ENCODE measurements around the gene ST6GALNAC1.

ST6GALNAC1 gene

DNA sequence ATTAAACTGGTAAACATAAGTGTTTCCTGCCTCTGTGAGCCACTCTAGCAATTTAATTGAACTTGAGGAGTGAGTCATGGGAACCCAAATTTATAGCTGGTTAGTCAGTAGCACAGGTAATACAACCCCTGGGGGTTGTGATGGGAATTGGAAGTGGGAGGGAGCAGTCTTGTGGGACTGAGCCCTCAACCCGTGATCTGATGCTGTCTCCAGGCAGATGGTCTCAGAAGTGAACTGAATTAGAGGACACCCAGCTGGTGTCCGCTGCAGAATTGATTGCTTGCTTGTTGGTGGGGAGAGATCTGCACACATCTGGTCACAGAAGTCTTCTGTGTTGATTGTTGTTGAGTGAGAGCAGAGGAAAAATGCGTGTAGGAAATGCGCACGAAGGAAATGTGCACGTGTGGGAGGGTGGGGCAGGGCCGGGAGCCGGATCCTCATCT is 50.2 kb downstream of the ST6GALNAC1 start:
- Histone ChIP-seq H3K9me3 (ENCODE audit: insufficient read depth, low read length) (no peaks in the 10 kb centered on the region), H2AFZ (ENCODE audit: low read depth, low read length, severe bottlenecking) (no peak overlapping the region), H3K27ac (ENCODE audit: low read depth, low read length) (no peak overlapping the region), H4K20me1 (ENCODE audit: low read depth, low read length) (no peaks in the 10 kb centered on the region), H3K9me2 (replicated peaks; ENCODE audit: insufficient read depth, low read length) (no peaks in the 10 kb centered on the region), H3K36me3 (ENCODE audit: low read length) (no peaks in the 10 kb centered on the region), H3K79me2 (ENCODE audit: insufficient read depth, low read length) (no peaks in the 10 kb centered on the region), H3F3A (ENCODE audit: insufficient read depth) (no peaks in the 10 kb centered on the region), H3K27me3 (ENCODE audit: low read length) (no peaks in the 10 kb centered on the region), H3K9ac (ENCODE audit: low read length) (no peak overlapping the region), H3K4me3 (ENCODE audit: insufficient read depth, low read length, poor library complexity, severe bottlenecking) (no peak overlapping the region), H3K4me2 (ENCODE audit: low read depth, low read length, poor library complexity, severe bottlenecking) (no peak overlapping the region)
- TF ChIP-seq, protein P1, sequence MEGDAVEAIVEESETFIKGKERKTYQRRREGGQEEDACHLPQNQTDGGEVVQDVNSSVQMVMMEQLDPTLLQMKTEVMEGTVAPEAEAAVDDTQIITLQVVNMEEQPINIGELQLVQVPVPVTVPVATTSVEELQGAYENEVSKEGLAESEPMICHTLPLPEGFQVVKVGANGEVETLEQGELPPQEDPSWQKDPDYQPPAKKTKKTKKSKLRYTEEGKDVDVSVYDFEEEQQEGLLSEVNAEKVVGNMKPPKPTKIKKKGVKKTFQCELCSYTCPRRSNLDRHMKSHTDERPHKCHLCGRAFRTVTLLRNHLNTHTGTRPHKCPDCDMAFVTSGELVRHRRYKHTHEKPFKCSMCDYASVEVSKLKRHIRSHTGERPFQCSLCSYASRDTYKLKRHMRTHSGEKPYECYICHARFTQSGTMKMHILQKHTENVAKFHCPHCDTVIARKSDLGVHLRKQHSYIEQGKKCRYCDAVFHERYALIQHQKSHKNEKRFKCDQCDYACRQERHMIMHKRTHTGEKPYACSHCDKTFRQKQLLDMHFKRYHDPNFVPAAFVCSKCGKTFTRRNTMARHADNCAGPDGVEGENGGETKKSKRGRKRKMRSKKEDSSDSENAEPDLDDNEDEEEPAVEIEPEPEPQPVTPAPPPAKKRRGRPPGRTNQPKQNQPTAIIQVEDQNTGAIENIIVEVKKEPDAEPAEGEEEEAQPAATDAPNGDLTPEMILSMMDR (IDR thresholded peaks at IDR 0.05; ENCODE audit: insufficient read depth, low read length, poor library complexity, severe bottlenecking) = no peak

DNA sequence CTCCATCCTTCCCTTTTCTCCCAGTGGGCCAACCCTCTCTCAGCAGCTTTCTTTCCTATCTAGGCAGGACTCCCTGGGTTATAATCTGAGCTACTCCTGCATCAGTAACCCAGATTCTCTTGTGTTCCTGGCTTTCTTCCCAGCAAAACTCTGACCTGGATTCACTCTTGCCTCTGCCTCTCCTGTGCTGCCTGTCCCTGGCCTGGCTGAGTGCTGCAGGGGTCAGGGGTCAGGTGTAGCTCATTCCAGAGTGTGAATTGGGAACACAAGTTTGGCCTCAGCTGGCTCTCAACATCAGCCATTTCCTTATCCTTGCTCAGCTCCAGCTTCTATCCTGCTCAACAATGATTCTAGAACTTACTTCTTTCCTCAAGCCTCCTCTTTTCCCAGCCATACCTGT is 55.4 kb downstream of the ST6GALNAC1 start:
- Histone ChIP-seq H3K9me3 (ENCODE audit: insufficient read depth, low read length) (no peaks in the 10 kb centered on the region), H2AFZ (ENCODE audit: low read depth, low read length, severe bottlenecking) (no peak overlapping the region), H3K9me2 (replicated peaks; ENCODE audit: insufficient read depth, low read length) (no peaks in the 10 kb centered on the region), H3K36me3 (ENCODE audit: low read length) (no peaks in the 10 kb centered on the region), H3K27me3 (ENCODE audit: low read length) (no peaks in the 10 kb centered on the region), H3K4me2 (ENCODE audit: low read depth, low read length, poor library complexity, severe bottlenecking) (no peak overlapping the region), H3K79me2 (ENCODE audit: insufficient read depth, low read length) (no peaks in the 10 kb centered on the region), H3K4me3 (ENCODE audit: insufficient read depth, low read length, poor library complexity, severe bottlenecking) (no peak overlapping the region), H3K9ac (ENCODE audit: low read length) (no peak overlapping the region), H3F3A (ENCODE audit: insufficient read depth) (no peaks in the 10 kb centered on the region), H4K20me1 (ENCODE audit: low read depth, low read length) (no peaks in the 10 kb centered on the region), H3K27ac (ENCODE audit: low read depth, low read length) (no peak overlapping the region)
- no peak for TF ChIP-seq EZH2phosphoT487 (conservative IDR thresholded peaks at IDR 0.05; ENCODE audit: low read length)
- TF ChIP-seq, protein P1 (IDR thresholded peaks at IDR 0.05; ENCODE audit: insufficient read depth, low read length, poor library complexity, severe bottlenecking) = no peak

DNA sequence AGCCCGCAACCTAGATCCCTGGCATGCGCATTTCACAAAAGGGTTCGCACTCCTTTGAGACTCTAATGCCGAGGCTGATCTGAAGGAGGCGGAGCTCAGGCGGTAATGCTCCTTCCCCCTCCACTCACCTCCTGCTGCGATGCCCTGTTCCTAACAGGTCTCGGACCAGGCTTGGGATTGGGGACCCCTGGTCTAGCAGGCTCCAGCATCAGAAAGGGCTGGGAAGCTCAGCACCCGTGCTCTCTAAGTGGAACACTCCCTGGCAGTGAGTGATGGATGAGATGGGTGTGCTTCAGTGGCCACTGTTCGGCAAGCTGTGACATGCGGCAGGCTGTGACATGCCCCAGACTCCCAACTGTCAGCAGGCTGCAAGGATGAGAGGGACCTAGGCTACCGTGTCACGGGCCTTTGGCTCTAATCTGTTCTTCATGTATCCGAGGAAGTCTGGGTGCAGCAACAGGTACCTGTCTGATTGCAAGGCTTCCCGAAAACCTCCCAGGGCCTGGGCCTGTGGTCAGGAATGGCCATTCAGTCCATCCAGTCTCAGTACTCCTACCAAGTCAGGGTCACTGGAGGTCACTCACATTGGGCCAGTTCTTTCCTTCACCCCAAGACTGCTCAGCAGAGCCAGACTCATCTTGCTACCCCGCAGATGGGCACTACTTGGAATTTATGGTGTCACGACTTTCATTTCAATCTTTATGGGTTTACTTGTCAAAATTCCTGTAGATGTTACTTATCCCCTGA is 56.6 kb downstream of the ST6GALNAC1 start:
- TF ChIP-seq, protein P1 (IDR thresholded peaks at IDR 0.05; ENCODE audit: insufficient read depth, low read length, poor library complexity, severe bottlenecking) = no peak
- no peak for TF ChIP-seq EZH2phosphoT487 (conservative IDR thresholded peaks at IDR 0.05; ENCODE audit: low read length)
- H4K20me1 ChIP-seq (ENCODE audit: low read depth, low read length) = no peaks in the 10 kb centered on the region
- H3K4me3 ChIP-seq (ENCODE audit: insufficient read depth, low read length, poor library complexity, severe bottlenecking) = no peak overlapping the region
- no peaks in the 10 kb centered on the region for H3K36me3 ChIP-seq (ENCODE audit: low read length)
- H3K4me2 ChIP-seq (ENCODE audit: low read depth, low read length, poor library complexity, severe bottlenecking) = no peak overlapping the region
- H3K9ac ChIP-seq (ENCODE audit: low read length) = no peak overlapping the region
- no peaks in the 10 kb centered on the region for H3K27me3 ChIP-seq (ENCODE audit: low read length)
- no peak overlapping the region for H3K27ac ChIP-seq (ENCODE audit: low read depth, low read length)
- H3K9me3 ChIP-seq (ENCODE audit: insufficient read depth, low read length) = no peaks in the 10 kb centered on the region
- H3F3A ChIP-seq (ENCODE audit: insufficient read depth) = no peaks in the 10 kb centered on the region
- H3K9me2 ChIP-seq (replicated peaks; ENCODE audit: insufficient read depth, low read length) = no peaks in the 10 kb centered on the region
- H3K79me2 ChIP-seq (ENCODE audit: insufficient read depth, low read length) = no peaks in the 10 kb centered on the region
- no peak overlapping the region for H2AFZ ChIP-seq (ENCODE audit: low read depth, low read length, severe bottlenecking)
